ENCODE measurements around the gene PRKCE. TPM values are rescaled to one million over a fixed set of nuclear protein-coding genes. Genes with fewer than 3 reads are reported as not detected.
"Not testable (repeated sequence)": the region's sequence is repeated elsewhere in the genome, so short reads cannot be mapped to it uniquely, and the experiment has no call there.

Gene PRKCE
- total and polyA plus RNA-seq, 2 donors (not counting 1 experiment from before 2014, with no cell fraction given), result 14.1 to 19.0 TPM

DNA sequence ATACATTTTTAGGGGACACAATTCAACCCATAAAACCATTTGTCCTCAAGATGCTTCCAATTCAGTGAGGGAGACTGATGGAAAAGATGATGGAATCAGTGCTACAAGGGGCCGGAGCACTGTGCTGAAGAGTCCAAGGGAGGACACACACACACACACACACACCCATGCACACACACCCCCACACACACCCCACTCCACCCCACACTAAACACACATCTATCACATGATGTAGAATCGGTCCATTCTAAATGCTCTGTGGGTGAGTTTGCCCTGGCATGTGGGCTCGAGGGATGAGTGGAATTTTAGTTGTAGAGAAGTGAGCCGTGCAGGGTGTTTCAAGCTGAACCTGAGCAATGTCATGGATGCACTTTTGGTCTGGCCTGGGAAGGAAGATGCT is 41.1 kb downstream of the PRKCE start:
- H3K4me3 ChIP-seq (replicated peaks in 1 of 4; ENCODE audit: control extremely low read depth in 1 of 4, insufficient read depth in 1 of 4, low read depth in 3 of 4, low read length in 4 of 4), result no peak overlapping the region
- TF ChIP-seq, protein P1, sequence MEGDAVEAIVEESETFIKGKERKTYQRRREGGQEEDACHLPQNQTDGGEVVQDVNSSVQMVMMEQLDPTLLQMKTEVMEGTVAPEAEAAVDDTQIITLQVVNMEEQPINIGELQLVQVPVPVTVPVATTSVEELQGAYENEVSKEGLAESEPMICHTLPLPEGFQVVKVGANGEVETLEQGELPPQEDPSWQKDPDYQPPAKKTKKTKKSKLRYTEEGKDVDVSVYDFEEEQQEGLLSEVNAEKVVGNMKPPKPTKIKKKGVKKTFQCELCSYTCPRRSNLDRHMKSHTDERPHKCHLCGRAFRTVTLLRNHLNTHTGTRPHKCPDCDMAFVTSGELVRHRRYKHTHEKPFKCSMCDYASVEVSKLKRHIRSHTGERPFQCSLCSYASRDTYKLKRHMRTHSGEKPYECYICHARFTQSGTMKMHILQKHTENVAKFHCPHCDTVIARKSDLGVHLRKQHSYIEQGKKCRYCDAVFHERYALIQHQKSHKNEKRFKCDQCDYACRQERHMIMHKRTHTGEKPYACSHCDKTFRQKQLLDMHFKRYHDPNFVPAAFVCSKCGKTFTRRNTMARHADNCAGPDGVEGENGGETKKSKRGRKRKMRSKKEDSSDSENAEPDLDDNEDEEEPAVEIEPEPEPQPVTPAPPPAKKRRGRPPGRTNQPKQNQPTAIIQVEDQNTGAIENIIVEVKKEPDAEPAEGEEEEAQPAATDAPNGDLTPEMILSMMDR (conservative IDR thresholded peaks at IDR 0.05 in 1 of 2, IDR thresholded peaks at IDR 0.05 in 1 of 2; ENCODE audit: low read depth in 1 of 2, low read length in 2 of 2), result no peak
- TF ChIP-seq EZH2 (IDR thresholded peaks at IDR 0.05; ENCODE audit: low read length, missing control alignments), result no peak
- no peaks in the 10 kb centered on the region for H3K4me1 ChIP-seq (ENCODE audit: control insufficient read depth, extremely low read depth, insufficient read depth, low read length)
- H2AFZ ChIP-seq (ENCODE audit: low read length), result no peak overlapping the region
- DNase-seq (ENCODE audit: low read depth in 2 of 2), result no peak
- H3K9me3 ChIP-seq (ENCODE audit: control insufficient read depth, insufficient read depth, low read depth, low read length), result no peaks in the 10 kb centered on the region
- H3K27me3 ChIP-seq (ENCODE audit: control insufficient read depth, insufficient read depth, low read length), result no peaks in the 10 kb centered on the region
- H3K79me2 ChIP-seq (ENCODE audit: control insufficient read depth, insufficient read depth, low read length), result no peaks in the 10 kb centered on the region
- no peak overlapping the region for H3K9ac ChIP-seq (ENCODE audit: insufficient read depth, low read length)
- H4K20me1 ChIP-seq (ENCODE audit: control insufficient read depth, extremely low read depth, insufficient read depth, low read length), result no peaks in the 10 kb centered on the region
- no peak overlapping the region for H3K27ac ChIP-seq (ENCODE audit: insufficient read depth, low read length)
- H3K36me3 ChIP-seq (ENCODE audit: control insufficient read depth, insufficient read depth, low read length), result no peaks in the 10 kb centered on the region
- no peak overlapping the region for H3K4me2 ChIP-seq (ENCODE audit: extremely low read depth, insufficient read depth, low read length)

DNA sequence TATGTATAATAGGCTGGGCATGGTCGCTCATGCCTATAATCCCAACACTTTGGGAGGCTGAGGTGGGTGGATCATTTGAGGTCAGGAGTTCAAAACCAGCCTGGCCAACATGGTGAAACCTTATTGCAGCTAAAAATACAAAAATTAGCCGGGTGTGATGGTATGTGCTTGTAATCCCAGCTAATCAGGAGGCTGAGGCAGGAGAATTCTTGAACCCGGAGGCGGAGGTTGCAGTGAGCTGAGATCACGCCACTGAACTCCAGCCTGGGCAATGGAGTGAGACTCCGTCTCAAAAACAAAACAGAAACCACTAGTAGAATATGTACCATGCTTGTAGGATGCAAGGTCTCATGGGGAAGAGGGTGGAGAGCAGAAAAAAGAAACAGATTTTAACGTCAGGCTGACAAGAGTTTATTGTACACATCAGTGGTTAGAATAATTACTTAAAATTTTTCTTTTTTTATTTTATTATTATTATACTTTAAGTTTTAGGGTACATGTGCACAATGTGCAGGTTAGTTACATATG is 44.1 kb downstream of the PRKCE start:
- not testable (repeated sequence) for H3K79me2 ChIP-seq (ENCODE audit: control insufficient read depth, insufficient read depth, low read length); H2AFZ ChIP-seq (ENCODE audit: low read length); H3K4me3 ChIP-seq (replicated peaks in 1 of 4; ENCODE audit: control extremely low read depth in 1 of 4, insufficient read depth in 1 of 4, low read depth in 3 of 4, low read length in 4 of 4)

DNA sequence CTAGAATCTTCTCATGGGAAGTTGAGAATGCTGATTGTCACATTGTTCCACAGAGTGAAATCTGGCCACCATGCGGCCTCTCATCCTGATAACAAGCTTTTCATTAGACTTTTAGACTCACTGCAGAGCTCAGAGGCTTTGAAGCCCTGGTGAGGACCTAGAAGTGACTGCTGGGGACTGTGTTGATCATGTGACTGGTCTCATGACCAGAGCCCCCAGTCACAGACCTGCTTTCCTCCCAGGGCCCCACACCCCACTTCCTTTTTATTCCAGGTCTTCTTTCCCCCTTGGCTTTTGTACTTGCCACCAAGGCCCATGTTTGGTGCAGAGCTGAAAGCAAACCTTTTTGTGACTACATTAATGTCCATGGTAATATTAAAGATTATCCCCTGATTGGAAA is 45.2 kb downstream of the PRKCE start:
- H3K27ac ChIP-seq (ENCODE audit: insufficient read depth, low read length), result no peak overlapping the region
- H2AFZ ChIP-seq (ENCODE audit: low read length), result no peak overlapping the region
- H4K20me1 ChIP-seq (ENCODE audit: control insufficient read depth, extremely low read depth, insufficient read depth, low read length), result no peaks in the 10 kb centered on the region
- no peak overlapping the region for H3K9ac ChIP-seq (ENCODE audit: insufficient read depth, low read length)
- H3K9me3 ChIP-seq (ENCODE audit: control insufficient read depth, insufficient read depth, low read depth, low read length), result no peaks in the 10 kb centered on the region
- H3K27me3 ChIP-seq (ENCODE audit: control insufficient read depth, insufficient read depth, low read length), result no peaks in the 10 kb centered on the region
- H3K4me1 ChIP-seq (ENCODE audit: control insufficient read depth, extremely low read depth, insufficient read depth, low read length), result peaks cover 6% of the 10 kb centered on the region
- no peaks in the 10 kb centered on the region for H3K79me2 ChIP-seq (ENCODE audit: control insufficient read depth, insufficient read depth, low read length)
- DNase-seq (ENCODE audit: low read depth in 2 of 2), result no peak
- no peaks in the 10 kb centered on the region for H3K36me3 ChIP-seq (ENCODE audit: control insufficient read depth, insufficient read depth, low read length)
- no peak overlapping the region for H3K4me3 ChIP-seq (replicated peaks in 1 of 4; ENCODE audit: control extremely low read depth in 1 of 4, insufficient read depth in 1 of 4, low read depth in 3 of 4, low read length in 4 of 4)
- no peak overlapping the region for H3K4me2 ChIP-seq (ENCODE audit: extremely low read depth, insufficient read depth, low read length)
- TF ChIP-seq, protein P1 (conservative IDR thresholded peaks at IDR 0.05 in 1 of 2, IDR thresholded peaks at IDR 0.05 in 1 of 2; ENCODE audit: low read depth in 1 of 2, low read length in 2 of 2), result no peak
- no peak for TF ChIP-seq EZH2 (IDR thresholded peaks at IDR 0.05; ENCODE audit: low read length, missing control alignments)

More for the DNA sequence above, 44.1 kb downstream of the PRKCE start:
- DNase-seq (ENCODE audit: low read depth in 2 of 2); H3K36me3 ChIP-seq (ENCODE audit: control insufficient read depth, insufficient read depth, low read length); H3K4me2 ChIP-seq (ENCODE audit: extremely low read depth, insufficient read depth, low read length); H4K20me1 ChIP-seq (ENCODE audit: control insufficient read depth, extremely low read depth, insufficient read depth, low read length); H3K9ac ChIP-seq (ENCODE audit: insufficient read depth, low read length); H3K27ac ChIP-seq (ENCODE audit: insufficient read depth, low read length); H3K4me1 ChIP-seq (ENCODE audit: control insufficient read depth, extremely low read depth, insufficient read depth, low read length); H3K27me3 ChIP-seq (ENCODE audit: control insufficient read depth, insufficient read depth, low read length); H3K9me3 ChIP-seq (ENCODE audit: control insufficient read depth, insufficient read depth, low read depth, low read length): not testable (repeated sequence)

Data from fibroblast of lung (primary cell).